ENCODE data around the gene PUSL1.

Gene PUSL1

GRCh38 chr1:1356796-1357401 is 48.5 kb downstream of the PUSL1 start:
- no peak for DNase-seq

DNA sequence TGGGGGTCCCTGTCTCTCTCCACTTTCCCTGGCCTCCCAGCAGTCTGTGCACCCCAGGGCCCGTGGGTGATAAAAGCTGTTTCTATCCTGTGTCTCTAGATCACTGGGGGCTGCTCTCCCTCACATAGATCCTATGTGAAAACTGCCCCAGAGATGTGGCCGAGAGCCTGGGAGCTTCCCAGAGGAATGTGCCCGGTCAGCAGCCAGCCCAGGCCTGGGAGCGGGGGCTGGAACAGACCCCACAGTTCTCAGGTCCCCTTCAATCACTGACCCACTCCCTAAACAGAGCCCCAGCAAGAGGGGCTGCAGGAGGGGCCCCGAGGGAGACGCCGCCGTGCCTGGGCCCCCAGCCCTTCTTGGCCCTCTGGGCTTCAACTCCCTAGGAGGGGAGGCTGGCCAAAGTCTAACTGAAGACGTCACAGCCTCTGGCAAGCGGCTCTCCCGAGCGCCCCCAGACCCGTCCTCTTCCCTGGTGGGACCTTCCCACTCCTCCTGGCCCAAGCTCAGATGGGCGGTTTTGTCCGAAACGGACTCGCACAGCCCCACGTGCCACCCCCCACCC is 49.6 kb downstream of the PUSL1 start:
- DNase-seq = no peak

DNA sequence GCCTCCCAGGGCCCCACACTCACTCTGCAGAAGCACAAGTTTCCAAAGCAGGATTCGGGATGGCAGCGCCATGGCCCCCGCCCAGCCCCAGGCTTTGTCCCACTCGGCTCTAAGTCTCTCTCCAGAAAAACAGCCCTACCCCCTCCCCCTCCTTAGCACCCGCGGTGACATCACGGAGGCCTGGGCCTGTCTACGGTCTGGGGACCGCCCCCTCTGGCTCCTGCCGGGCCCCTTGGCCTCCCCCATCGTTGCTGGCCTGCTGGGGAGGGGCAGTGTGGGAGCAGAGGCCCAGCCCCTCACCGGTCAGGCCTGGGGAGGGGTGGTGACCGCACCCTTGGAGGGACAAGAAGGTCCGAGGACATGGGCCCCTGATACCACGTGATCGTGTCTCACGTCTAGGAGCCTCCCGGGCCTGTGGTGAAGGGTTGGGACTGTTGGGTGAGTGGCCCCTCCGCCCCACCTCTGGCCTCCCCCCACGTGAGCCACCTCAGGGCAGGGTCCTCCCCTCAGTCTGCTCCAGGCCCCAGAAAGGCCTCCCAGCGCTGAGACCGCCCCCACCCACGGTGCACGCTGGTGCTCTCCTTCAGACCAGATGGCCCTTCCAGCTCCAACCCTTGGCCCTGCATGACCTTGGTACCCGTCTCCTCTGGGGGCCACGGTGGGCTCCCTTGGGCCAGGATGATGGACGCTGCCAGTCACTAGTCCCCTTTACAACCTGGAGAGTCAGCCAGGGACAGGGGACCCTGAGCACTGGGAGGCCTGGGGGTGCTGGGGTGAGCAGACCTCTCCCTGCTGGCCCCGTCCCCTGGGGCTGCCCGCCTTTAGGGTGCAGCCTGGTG is 50.3 kb downstream of the PUSL1 start, which contains the start of gene MXRA8:
MXRA8 (minus strand) TSS at position 123 of the 839 bp plus-strand sequence; CDS start at position 72, 51 bp downstream.
- peak; percentile 49 for DNase-seq

- DNase-seq = no peak
These were observed 50.9 kb downstream of the PUSL1 start for GRCh38 chr1:1359308-1359663.

GRCh38 chr1:1359664-1360468 is 51.5 kb downstream of the PUSL1 start:
- DNase-seq = no peak

- no peak for DNase-seq
These were observed 52.2 kb downstream of the PUSL1 start for GRCh38 chr1:1360506-1361169.
